OCI-LY1 (cell line): Measurements from ENCODE around the gene PLCB4.

Source experiments
- H2AFZ ChIP-seq: fragments of 200-600 bp; sonication (generic), shearing (Covaris generic); 2 replicates; pipeline ENCODE4 v1.6.0; 2014; ENCODE audit warnings: antibody characterized with exemption, mild to moderate bottlenecking, low read length
- H3F3A ChIP-seq: fragments of 200-600 bp; sonication (generic), shearing (Covaris generic); 2 replicates; pipeline ENCODE4 v1.6.0; 2014; ENCODE audit warnings: mild to moderate bottlenecking, antibody characterized with exemption, low read length, moderate library complexity; ENCODE audit not compliant: insufficient read depth
- H3K27ac ChIP-seq: fragments of 200-600 bp; sonication (generic); 2 replicates; pipeline ENCODE4 v1.5.1; 2014; ENCODE audit warnings: low read length, mixed run types, mild to moderate bottlenecking, low read depth; ENCODE audit not compliant: poor library complexity, severe bottlenecking
- H3K27me3 ChIP-seq: fragments of 200-600 bp; sonication (generic); 2 replicates; pipeline ENCODE4 v1.6.0; 2014; ENCODE audit warnings: antibody characterized with exemption, mild to moderate bottlenecking, low read length, moderate library complexity; ENCODE audit not compliant: insufficient read depth
- H3K36me3 ChIP-seq: fragments of 200-600 bp; sonication (generic); 2 replicates; pipeline ENCODE4 v1.6.1; 2014; ENCODE audit warnings: mild to moderate bottlenecking, antibody characterized with exemption, low read length, moderate library complexity, mixed read lengths; ENCODE audit not compliant: insufficient read depth
- H3K4me1 ChIP-seq: fragments of 200-600 bp; sonication (generic); 2 replicates; pipeline ENCODE4 v1.5.1; 2014; ENCODE audit warnings: mild to moderate bottlenecking, low read length, moderate library complexity; ENCODE audit not compliant: insufficient read depth, severe bottlenecking
- H3K4me2 ChIP-seq: fragments of 200-600 bp; sonication (generic), shearing (Covaris generic); 2 replicates; pipeline ENCODE4 v1.6.1; 2014; ENCODE audit warnings: low read length
- H3K4me3 ChIP-seq: fragments of 200-600 bp; sonication (generic); 2 replicates; pipeline ENCODE4 v1.5.1; 2014; ENCODE audit warnings: low read length, low read depth, mild to moderate bottlenecking, mixed read lengths; ENCODE audit not compliant: poor library complexity, severe bottlenecking
- H3K79me2 ChIP-seq: fragments of 200-600 bp; shearing (Covaris generic); 2 replicates; pipeline ENCODE4 v1.6.1; 2016; ENCODE audit warnings: mixed run types, low read length, mixed read lengths; ENCODE audit not compliant: insufficient read depth
- H3K9ac ChIP-seq: fragments of 200-600 bp; sonication (generic), shearing (Covaris generic); 2 replicates; pipeline ENCODE4 v1.6.1; 2014; ENCODE audit warnings: mild to moderate bottlenecking, low read length, mixed read lengths
- H3K9me2 ChIP-seq: fragments of 200-600 bp; sonication (generic), shearing (Covaris generic); 2 replicates; pipeline ENCODE4 v1.6.1; 2014; ENCODE audit warnings: low read depth, mild to moderate bottlenecking, low read length, mixed read lengths
- H3K9me3 ChIP-seq: fragments of 200-600 bp; shearing (Covaris generic); 2 replicates; pipeline ENCODE4 v1.6.1; 2014; ENCODE audit warnings: low read length, mixed read lengths
- H4K20me1 ChIP-seq: fragments of 200-600 bp; sonication (generic), shearing (Covaris generic); 2 replicates; pipeline ENCODE4 v1.6.0; 2016; ENCODE audit warnings: mild to moderate bottlenecking, low read length; ENCODE audit not compliant: insufficient read depth
- EZH2 ChIP-seq: fragments of 200-600 bp; sonication (generic), shearing (Covaris generic); IDR thresholded peaks from 2 replicates; pipeline ENCODE4 v1.8.0; 2017; ENCODE audit warnings: borderline replicate concordance, mixed run types, mild to moderate bottlenecking, antibody characterized with exemption, low read length, moderate library complexity, mixed read lengths
- TF ChIP-seq, protein P1 (sequence below): fragments of 200-600 bp; sonication (generic), shearing (Covaris generic); IDR thresholded peaks from 2 replicates; pipeline ENCODE4 v1.5.1; 2017; ENCODE audit warnings: mild to moderate bottlenecking, antibody characterized with exemption, low read length, moderate library complexity, mixed read lengths

The PLCB4 gene

DNA sequence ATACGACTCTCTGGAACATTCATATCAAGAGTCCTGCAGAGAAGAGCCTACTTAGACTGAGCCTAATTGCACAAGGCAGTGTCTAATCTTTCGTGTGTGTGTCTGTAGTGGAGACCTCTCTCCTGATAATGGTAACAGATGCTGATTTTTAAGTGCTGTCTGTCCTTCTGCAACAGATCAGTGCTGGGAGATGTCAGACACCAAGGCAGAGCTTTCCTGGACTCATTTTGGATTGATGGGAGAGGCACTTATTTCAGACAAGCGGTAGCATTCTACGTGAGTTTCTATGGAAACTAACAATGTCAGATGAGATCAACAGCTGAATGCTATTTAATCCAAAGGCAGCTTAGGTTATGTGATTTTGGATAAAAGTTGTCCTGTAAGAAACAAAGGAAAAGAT is 167.6 kb downstream of the PLCB4 start:
- H3K9me3 ChIP-seq: no peaks in the 10 kb centered on the region
- H3K27ac ChIP-seq: no peak overlapping the region
- no peaks in the 10 kb centered on the region for H3K36me3 ChIP-seq
- no peaks in the 10 kb centered on the region for H3K79me2 ChIP-seq
- H3K4me2 ChIP-seq: no peak overlapping the region
- no peak overlapping the region for H2AFZ ChIP-seq
- H3K4me1 ChIP-seq: no peaks in the 10 kb centered on the region
- H3K4me3 ChIP-seq: no peak overlapping the region
- no peak overlapping the region for H3K9ac ChIP-seq
- no peaks in the 10 kb centered on the region for H3F3A ChIP-seq
- TF ChIP-seq, protein P1, sequence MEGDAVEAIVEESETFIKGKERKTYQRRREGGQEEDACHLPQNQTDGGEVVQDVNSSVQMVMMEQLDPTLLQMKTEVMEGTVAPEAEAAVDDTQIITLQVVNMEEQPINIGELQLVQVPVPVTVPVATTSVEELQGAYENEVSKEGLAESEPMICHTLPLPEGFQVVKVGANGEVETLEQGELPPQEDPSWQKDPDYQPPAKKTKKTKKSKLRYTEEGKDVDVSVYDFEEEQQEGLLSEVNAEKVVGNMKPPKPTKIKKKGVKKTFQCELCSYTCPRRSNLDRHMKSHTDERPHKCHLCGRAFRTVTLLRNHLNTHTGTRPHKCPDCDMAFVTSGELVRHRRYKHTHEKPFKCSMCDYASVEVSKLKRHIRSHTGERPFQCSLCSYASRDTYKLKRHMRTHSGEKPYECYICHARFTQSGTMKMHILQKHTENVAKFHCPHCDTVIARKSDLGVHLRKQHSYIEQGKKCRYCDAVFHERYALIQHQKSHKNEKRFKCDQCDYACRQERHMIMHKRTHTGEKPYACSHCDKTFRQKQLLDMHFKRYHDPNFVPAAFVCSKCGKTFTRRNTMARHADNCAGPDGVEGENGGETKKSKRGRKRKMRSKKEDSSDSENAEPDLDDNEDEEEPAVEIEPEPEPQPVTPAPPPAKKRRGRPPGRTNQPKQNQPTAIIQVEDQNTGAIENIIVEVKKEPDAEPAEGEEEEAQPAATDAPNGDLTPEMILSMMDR: no peak
- no peak for TF ChIP-seq EZH2
- H3K27me3 ChIP-seq: no peaks in the 10 kb centered on the region
- no peaks in the 10 kb centered on the region for H4K20me1 ChIP-seq
- H3K9me2 ChIP-seq: no peaks in the 10 kb centered on the region

DNA sequence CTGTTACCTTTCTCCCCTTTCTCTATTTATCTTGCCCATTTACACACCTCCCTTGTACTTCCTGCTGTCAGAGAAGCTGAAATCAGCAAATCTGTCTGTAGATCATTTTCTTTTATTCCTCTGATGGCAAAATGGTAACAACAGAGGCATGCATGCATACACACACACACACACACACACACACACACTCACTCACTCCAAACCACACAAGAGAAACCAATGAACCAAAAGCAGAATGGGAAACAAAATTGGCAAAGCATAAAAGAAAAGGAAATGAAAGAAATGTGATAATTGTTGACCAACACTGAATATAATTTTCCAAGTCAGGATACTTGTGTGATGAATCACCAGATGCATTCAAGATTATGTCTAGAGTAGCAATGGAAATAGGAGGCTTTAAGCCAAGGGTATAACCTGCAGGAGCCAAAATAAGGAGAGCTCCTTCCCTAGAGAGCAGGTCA is 172.4 kb downstream of the PLCB4 start:
- Histone ChIP-seq H3K9me3 (no peaks in the 10 kb centered on the region), H3K4me1 (no peaks in the 10 kb centered on the region), H3K4me2 (no peak overlapping the region), H3F3A (no peaks in the 10 kb centered on the region), H3K27me3 (no peaks in the 10 kb centered on the region), H3K4me3 (no peak overlapping the region), H3K27ac (no peak overlapping the region), H3K79me2 (no peaks in the 10 kb centered on the region), H3K9ac (no peak overlapping the region), H3K9me2 (no peaks in the 10 kb centered on the region), H2AFZ (no peak overlapping the region), H4K20me1 (no peaks in the 10 kb centered on the region), H3K36me3 (no peaks in the 10 kb centered on the region)
- TF ChIP-seq EZH2: no peak
- TF ChIP-seq, protein P1: no peak

DNA sequence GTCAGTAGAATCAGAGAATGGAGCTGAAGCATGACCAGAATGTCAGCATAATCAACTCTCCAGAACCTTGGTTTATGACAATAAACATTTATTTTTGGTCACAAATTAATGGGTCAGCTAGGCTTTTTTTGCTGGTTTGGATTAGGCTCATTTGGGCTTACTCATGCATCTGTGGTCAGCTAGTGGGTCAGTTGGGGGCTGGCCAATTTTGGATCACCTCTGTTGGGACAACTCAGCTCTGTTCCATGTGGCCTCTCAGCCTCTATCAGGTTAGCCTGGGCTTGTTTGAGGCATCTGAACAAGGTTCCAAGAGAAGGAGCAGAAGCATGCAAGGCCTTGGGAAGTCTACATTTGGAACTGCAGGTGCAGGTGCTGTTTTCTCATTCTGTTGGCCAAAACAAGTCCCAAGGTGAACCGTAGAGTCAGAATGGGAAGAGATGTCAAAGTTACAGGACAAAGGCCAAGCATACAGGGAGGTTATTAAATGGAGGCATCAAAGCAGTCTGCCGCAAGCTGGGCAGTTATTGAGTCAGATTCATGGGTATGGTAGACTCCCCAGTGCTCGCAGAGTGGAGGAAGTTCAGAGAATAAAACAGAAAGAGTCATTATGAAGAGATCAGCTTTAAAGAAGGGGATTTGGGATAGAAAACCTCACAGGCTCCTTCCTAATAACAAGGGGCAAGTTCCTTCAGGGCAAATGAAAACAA is 173.0 kb downstream of the PLCB4 start:
- H4K20me1 ChIP-seq: no peaks in the 10 kb centered on the region
- no peaks in the 10 kb centered on the region for H3K79me2 ChIP-seq
- no peaks in the 10 kb centered on the region for H3K9me3 ChIP-seq
- H3F3A ChIP-seq: no peaks in the 10 kb centered on the region
- no peak overlapping the region for H3K9ac ChIP-seq
- H2AFZ ChIP-seq: no peak overlapping the region
- no peak overlapping the region for H3K4me3 ChIP-seq
- H3K9me2 ChIP-seq: no peaks in the 10 kb centered on the region
- TF ChIP-seq, protein P1: no peak
- TF ChIP-seq EZH2: no peak
- no peaks in the 10 kb centered on the region for H3K27me3 ChIP-seq
- no peak overlapping the region for H3K27ac ChIP-seq
- H3K4me2 ChIP-seq: no peak overlapping the region
- H3K4me1 ChIP-seq: no peaks in the 10 kb centered on the region
- H3K36me3 ChIP-seq: no peaks in the 10 kb centered on the region
